Neural cell (in vitro differentiated cells): ENCODE measurements around the gene C22orf31.

Source experiments
- EP300 ChIP-seq: fragments of 450-650 bp; conservative IDR thresholded peaks from 2 replicates; pipeline ENCODE4 v1.6.1; 2014; ENCODE audit warnings: antibody characterized with exemption, mild to moderate bottlenecking, moderate library complexity; ENCODE audit not compliant: poor library complexity, severe bottlenecking
- MXI1 ChIP-seq: fragments of 450-650 bp; conservative IDR thresholded peaks from 2 replicates; pipeline ENCODE4 v1.6.1; 2014; ENCODE audit warnings: antibody characterized with exemption, mild to moderate bottlenecking; ENCODE audit not compliant: poor library complexity, severe bottlenecking
- POLR2AphosphoS5 ChIP-seq: IDR thresholded peaks from 2 replicates; pipeline ENCODE4 v1.6.1; 2012
- RAD21 ChIP-seq: fragments of 450-650 bp; conservative IDR thresholded peaks from 2 replicates; pipeline ENCODE4 v1.6.1; 2014; ENCODE audit warnings: antibody characterized with exemption, mild to moderate bottlenecking, moderate library complexity
- TAF1 ChIP-seq: IDR thresholded peaks from 2 replicates; pipeline ENCODE4 v1.6.1; 2012; ENCODE audit warnings: low read depth
- TF ChIP-seq, protein P1 (sequence below): fragments of 450-650 bp; IDR thresholded peaks from 2 replicates; pipeline ENCODE4 v1.5.1; 2014; ENCODE audit warnings: antibody characterized with exemption, mild to moderate bottlenecking, moderate library complexity; ENCODE audit not compliant: poor library complexity, severe bottlenecking

DNA sequence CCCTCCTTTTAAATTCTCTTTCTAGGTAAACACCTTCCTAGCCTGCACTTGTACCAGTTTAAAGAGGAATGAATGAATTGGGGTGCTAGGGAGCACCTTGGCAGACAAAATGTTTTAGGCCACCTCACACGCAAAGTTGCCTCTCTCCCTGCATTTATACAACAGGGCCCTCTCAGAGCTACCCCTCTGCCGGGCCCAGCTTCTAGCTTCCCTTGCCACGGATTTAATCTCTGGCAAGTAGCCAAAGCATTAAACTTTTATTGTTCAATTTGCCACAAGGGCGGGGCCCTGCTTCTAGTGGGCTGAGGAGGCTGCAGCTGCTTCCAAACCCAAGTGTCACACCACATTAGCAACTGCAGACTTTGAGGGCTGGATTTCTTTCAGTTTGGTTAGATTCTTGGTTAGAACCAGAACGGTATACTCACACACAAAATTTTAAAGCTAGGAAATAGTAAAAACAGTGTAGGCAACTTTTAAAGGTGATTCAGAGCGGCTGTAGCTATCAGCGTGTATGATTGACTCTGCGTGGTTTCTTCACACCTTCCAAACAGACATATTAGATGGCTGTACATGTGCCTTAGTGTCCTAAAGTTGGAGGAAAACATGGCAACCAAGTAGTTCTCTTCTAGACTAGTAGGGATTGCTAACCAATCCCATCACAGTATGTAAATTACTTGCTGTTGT lies 17.7 kb upstream of the C22orf31 start:
- TF ChIP-seq, protein P1, sequence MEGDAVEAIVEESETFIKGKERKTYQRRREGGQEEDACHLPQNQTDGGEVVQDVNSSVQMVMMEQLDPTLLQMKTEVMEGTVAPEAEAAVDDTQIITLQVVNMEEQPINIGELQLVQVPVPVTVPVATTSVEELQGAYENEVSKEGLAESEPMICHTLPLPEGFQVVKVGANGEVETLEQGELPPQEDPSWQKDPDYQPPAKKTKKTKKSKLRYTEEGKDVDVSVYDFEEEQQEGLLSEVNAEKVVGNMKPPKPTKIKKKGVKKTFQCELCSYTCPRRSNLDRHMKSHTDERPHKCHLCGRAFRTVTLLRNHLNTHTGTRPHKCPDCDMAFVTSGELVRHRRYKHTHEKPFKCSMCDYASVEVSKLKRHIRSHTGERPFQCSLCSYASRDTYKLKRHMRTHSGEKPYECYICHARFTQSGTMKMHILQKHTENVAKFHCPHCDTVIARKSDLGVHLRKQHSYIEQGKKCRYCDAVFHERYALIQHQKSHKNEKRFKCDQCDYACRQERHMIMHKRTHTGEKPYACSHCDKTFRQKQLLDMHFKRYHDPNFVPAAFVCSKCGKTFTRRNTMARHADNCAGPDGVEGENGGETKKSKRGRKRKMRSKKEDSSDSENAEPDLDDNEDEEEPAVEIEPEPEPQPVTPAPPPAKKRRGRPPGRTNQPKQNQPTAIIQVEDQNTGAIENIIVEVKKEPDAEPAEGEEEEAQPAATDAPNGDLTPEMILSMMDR = no peak
- TF ChIP-seq RAD21 = no peak
- TF ChIP-seq TAF1 = no peak
- TF ChIP-seq POLR2AphosphoS5 = no peak
- TF ChIP-seq MXI1 = no peak
- TF ChIP-seq EP300 = no peak
